ENCODE measurements around the gene PPEF2.

- no peak for TF ChIP-seq REST (IDR thresholded peaks at IDR 0.05; ENCODE audit: unreplicated experiment)
- TF ChIP-seq EZH2 (IDR thresholded peaks at IDR 0.05; ENCODE audit: low read depth, unreplicated experiment), result no peak
- no peak for TF ChIP-seq CTCF (conservative IDR thresholded peaks at IDR 0.05; ENCODE audit: low read depth in 2 of 2)
- TF ChIP-seq POLR2AphosphoS5 (IDR thresholded peaks at IDR 0.05; ENCODE audit: low read depth), result no peak
- TF ChIP-seq CREB1 (CRISPR knock-in tag; IDR thresholded peaks at IDR 0.05; ENCODE audit: low read depth), result no peak
- no peak for TF ChIP-seq STAT1 (IDR thresholded peaks at IDR 0.05; ENCODE audit: unreplicated experiment)
- TF ChIP-seq ZNF114 (CRISPR knock-in tag; IDR thresholded peaks at IDR 0.05), result no peak
- no peak for TF ChIP-seq EZH2phosphoT487 (IDR thresholded peaks at IDR 0.05; ENCODE audit: unreplicated experiment)
- TF ChIP-seq ZNF462 (CRISPR knock-in tag; IDR thresholded peaks at IDR 0.05), result no peak
- no peak for TF ChIP-seq ZNF331 (CRISPR knock-in tag; IDR thresholded peaks at IDR 0.05; ENCODE audit: low read depth)
Observed at GRCh38 chr4:75844151-75844662, 58.0 kb downstream of the PPEF2 start.
